H1 (cell line): ENCODE results near the gene ARMH3. TPM values are rescaled to one million over a fixed set of nuclear protein-coding genes. Genes with fewer than 3 reads are reported as not detected.

Experiments used
- E2F6 ChIP-seq: IDR thresholded peaks from 2 replicates; pipeline ENCODE4 v1.6.1; 2012; ENCODE audit warnings: inconsistent platforms
- GABPA ChIP-seq: IDR thresholded peaks from 2 replicates; pipeline ENCODE4 v1.6.1; 2011; ENCODE audit warnings: mild to moderate bottlenecking, low read length, moderate library complexity, borderline replicate concordance; ENCODE audit not compliant: insufficient read depth
- JUN ChIP-seq: IDR thresholded peaks from 2 replicates; pipeline ENCODE4 v1.6.1; 2011; ENCODE audit warnings: low read depth, mild to moderate bottlenecking, improper control_type of control experiment, low read length
- JUND ChIP-seq: IDR thresholded peaks from 2 replicates; pipeline ENCODE4 v1.6.1; 2011; ENCODE audit warnings: mild to moderate bottlenecking, improper control_type of control experiment, low read length
- NANOG ChIP-seq: IDR thresholded peaks from 2 replicates; pipeline ENCODE4 v1.6.1; 2011; ENCODE audit warnings: low read length, low read depth, mild to moderate bottlenecking, inconsistent platforms; ENCODE audit not compliant: insufficient read depth, poor library complexity, severe bottlenecking
- RNF2 ChIP-seq: fragments of 200-900, 300-1000 bp; sonication (generic); IDR thresholded peaks from 2 replicates; pipeline ENCODE4 v1.7.1; 2016; ENCODE audit warnings: borderline replicate concordance, low read depth, mild to moderate bottlenecking, antibody characterized with exemption, low read length; ENCODE audit not compliant: poor library complexity, severe bottlenecking; ENCODE audit errors: missing control alignments
- TAF1 ChIP-seq: IDR thresholded peaks from 2 replicates; pipeline ENCODE4 v1.6.1; 2011; ENCODE audit warnings: mild to moderate bottlenecking, low read depth, low read length
- polyA plus RNA-seq, 7 experiments: library from polyadenylated mRNA; depleted of rRNA in 3 of 7; stranded (reverse) in 5 of 7; unstranded in 2 of 7; fragments of >200 nt in 5 of 7; fragments of 200-250 nt in 2 of 7; gene quantifications; 1 replicate in 5 of 7; 2 replicates in 1 of 7; 4 replicates in 1 of 7; pipeline versions ENCODE4 v1.2.1 to v1.2.3, GENCODE V29; 2011 to 2013; ENCODE audit warnings: missing spikeins in 2 of 7, mixed read lengths in 2 of 7
- total RNA-seq: library from RNA; stranded (reverse); fragmentation: NEBNext Ultra II Directional; extraction: Animal tissue kit (Norgen Biotek cat#: 25700); gene quantifications from 2 replicates; pipeline ENCODE4 v1.2.1, GENCODE V29; 2021

ARMH3 gene
- total and polyA plus RNA-seq, 2 of the 8 experiments (the other 6 are each of a cell fraction or from before 2014, with no cell fraction given), result 11.6 to 18.3 TPM

- TF ChIP-seq JUND, result no peak
- no peak for TF ChIP-seq GABPA
- TF ChIP-seq NANOG, result no peak
- TF ChIP-seq E2F6, result no peak
- no peak for TF ChIP-seq JUN
- TF ChIP-seq RNF2, result no peak
- TF ChIP-seq TAF1, result no peak
Observed at GRCh38 chr10:101896225-101896877, 159.6 kb downstream of the ARMH3 start (continued).
